ENCODE measurements around the gene GPR34. TPM values are rescaled to one million over a fixed set of nuclear protein-coding genes. Genes with fewer than 3 reads are reported as not detected.

Gene GPR34
- polyA plus RNA-seq, 1 donor from 2014 or later: not detected

DNA sequence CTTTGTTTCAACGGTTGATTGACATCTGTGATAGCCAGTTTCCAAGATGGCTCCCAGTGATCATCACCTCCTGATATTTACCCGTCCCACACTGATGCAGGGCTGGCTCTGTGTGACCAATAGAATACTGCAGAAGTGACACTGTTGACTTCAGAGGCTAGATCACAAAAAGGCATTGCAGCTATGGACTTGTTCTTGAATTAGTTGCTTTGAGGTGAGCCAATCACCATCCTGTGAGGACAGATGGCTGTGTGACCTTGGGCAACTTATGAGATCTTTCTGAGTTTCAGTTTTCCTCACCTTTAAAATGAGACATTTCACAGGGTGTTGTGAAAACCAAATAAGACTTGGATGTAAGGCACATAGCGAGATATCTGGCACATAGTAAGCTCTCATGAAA lies 33.4 kb downstream of the GPR34 start:
- no peak overlapping the region for H2AFZ ChIP-seq (ENCODE audit: low read depth, low read length)
- H3K27ac ChIP-seq (ENCODE audit: low read length): no peak overlapping the region
- TF ChIP-seq POLR2AphosphoS5 (IDR thresholded peaks at IDR 0.05) (no peak), MXI1 (conservative IDR thresholded peaks at IDR 0.05; ENCODE audit: poor library complexity, severe bottlenecking) (no peak), TAF1 (IDR thresholded peaks at IDR 0.05; ENCODE audit: low read depth) (no peak), EZH2 (IDR thresholded peaks at IDR 0.05; ENCODE audit: borderline replicate concordance, insufficient read depth, low read length, poor library complexity, severe bottlenecking) (no peak), SMC3 (conservative IDR thresholded peaks at IDR 0.05; ENCODE audit: poor library complexity) (no peak), EP300 (conservative IDR thresholded peaks at IDR 0.05; ENCODE audit: poor library complexity, severe bottlenecking) (no peak), RAD21 (conservative IDR thresholded peaks at IDR 0.05) (no peak), REST (IDR thresholded peaks at IDR 0.05; ENCODE audit: borderline replicate concordance) (no peak)
- TF ChIP-seq, protein P1, sequence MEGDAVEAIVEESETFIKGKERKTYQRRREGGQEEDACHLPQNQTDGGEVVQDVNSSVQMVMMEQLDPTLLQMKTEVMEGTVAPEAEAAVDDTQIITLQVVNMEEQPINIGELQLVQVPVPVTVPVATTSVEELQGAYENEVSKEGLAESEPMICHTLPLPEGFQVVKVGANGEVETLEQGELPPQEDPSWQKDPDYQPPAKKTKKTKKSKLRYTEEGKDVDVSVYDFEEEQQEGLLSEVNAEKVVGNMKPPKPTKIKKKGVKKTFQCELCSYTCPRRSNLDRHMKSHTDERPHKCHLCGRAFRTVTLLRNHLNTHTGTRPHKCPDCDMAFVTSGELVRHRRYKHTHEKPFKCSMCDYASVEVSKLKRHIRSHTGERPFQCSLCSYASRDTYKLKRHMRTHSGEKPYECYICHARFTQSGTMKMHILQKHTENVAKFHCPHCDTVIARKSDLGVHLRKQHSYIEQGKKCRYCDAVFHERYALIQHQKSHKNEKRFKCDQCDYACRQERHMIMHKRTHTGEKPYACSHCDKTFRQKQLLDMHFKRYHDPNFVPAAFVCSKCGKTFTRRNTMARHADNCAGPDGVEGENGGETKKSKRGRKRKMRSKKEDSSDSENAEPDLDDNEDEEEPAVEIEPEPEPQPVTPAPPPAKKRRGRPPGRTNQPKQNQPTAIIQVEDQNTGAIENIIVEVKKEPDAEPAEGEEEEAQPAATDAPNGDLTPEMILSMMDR (IDR thresholded peaks at IDR 0.05; ENCODE audit: poor library complexity, severe bottlenecking): no peak
- H3K4me3 ChIP-seq (ENCODE audit: low read length): no peak overlapping the region
- no peak overlapping the region for H3K9ac ChIP-seq (ENCODE audit: low read length)
- H3K36me3 ChIP-seq (ENCODE audit: insufficient read depth, low read length): no peaks in the 10 kb centered on the region
- H3F3A ChIP-seq (ENCODE audit: insufficient read depth, low read length, poor library complexity, severe bottlenecking): no peaks in the 10 kb centered on the region
- H3K79me2 ChIP-seq (replicated peaks; ENCODE audit: insufficient read depth, low read length): no peaks in the 10 kb centered on the region
- no peaks in the 10 kb centered on the region for H4K20me1 ChIP-seq (ENCODE audit: insufficient read depth)
- no peaks in the 10 kb centered on the region for H3K9me2 ChIP-seq (ENCODE audit: insufficient read depth, low read length)
- no peak overlapping the region for H3K4me2 ChIP-seq (ENCODE audit: low read length)
- H3K9me3 ChIP-seq (ENCODE audit: low read length): no peaks in the 10 kb centered on the region
- no peaks in the 10 kb centered on the region for H3K27me3 ChIP-seq (ENCODE audit: insufficient read depth, low read depth, low read length)

GRCh38 chrX:41722816-41723618 lies 34.2 kb downstream of the GPR34 start:
- no peak overlapping the region for H3K27ac ChIP-seq (ENCODE audit: low read length)
- H3K36me3 ChIP-seq (ENCODE audit: insufficient read depth, low read length): no peaks in the 10 kb centered on the region
- no peaks in the 10 kb centered on the region for H3K9me2 ChIP-seq (ENCODE audit: insufficient read depth, low read length)
- no peak overlapping the region for H3K9ac ChIP-seq (ENCODE audit: low read length)
- H3F3A ChIP-seq (ENCODE audit: insufficient read depth, low read length, poor library complexity, severe bottlenecking): no peaks in the 10 kb centered on the region
- H3K79me2 ChIP-seq (replicated peaks; ENCODE audit: insufficient read depth, low read length): no peaks in the 10 kb centered on the region
- H3K9me3 ChIP-seq (ENCODE audit: low read length): no peaks in the 10 kb centered on the region
- no peak overlapping the region for H3K4me2 ChIP-seq (ENCODE audit: low read length)
- TF ChIP-seq SMC3 (conservative IDR thresholded peaks at IDR 0.05; ENCODE audit: poor library complexity) (no peak), RAD21 (conservative IDR thresholded peaks at IDR 0.05) (no peak), TAF1 (IDR thresholded peaks at IDR 0.05; ENCODE audit: low read depth) (no peak), EZH2 (IDR thresholded peaks at IDR 0.05; ENCODE audit: borderline replicate concordance, insufficient read depth, low read length, poor library complexity, severe bottlenecking) (no peak), REST (IDR thresholded peaks at IDR 0.05; ENCODE audit: borderline replicate concordance) (no peak), EP300 (conservative IDR thresholded peaks at IDR 0.05; ENCODE audit: poor library complexity, severe bottlenecking) (no peak), MXI1 (conservative IDR thresholded peaks at IDR 0.05; ENCODE audit: poor library complexity, severe bottlenecking) (no peak), POLR2AphosphoS5 (IDR thresholded peaks at IDR 0.05) (no peak)
- TF ChIP-seq, protein P1 (IDR thresholded peaks at IDR 0.05; ENCODE audit: poor library complexity, severe bottlenecking): no peak
- no peaks in the 10 kb centered on the region for H4K20me1 ChIP-seq (ENCODE audit: insufficient read depth)
- no peak overlapping the region for H3K4me3 ChIP-seq (ENCODE audit: low read length)
- H2AFZ ChIP-seq (ENCODE audit: low read depth, low read length): no peak overlapping the region
- no peaks in the 10 kb centered on the region for H3K27me3 ChIP-seq (ENCODE audit: insufficient read depth, low read depth, low read length)
